HG02885 (cell line): ENCODE data around the gene SERPINA5.

ENCODE experiments used
- ATAC-seq: cut with Tn5 transposase; IDR thresholded peaks from one replicate; pipeline ENCODE4 v1.9.1; 2021; ENCODE audit warnings: mild to moderate bottlenecking; ENCODE audit not compliant: unreplicated experiment, poor library complexity

The SERPINA5 gene

DNA sequence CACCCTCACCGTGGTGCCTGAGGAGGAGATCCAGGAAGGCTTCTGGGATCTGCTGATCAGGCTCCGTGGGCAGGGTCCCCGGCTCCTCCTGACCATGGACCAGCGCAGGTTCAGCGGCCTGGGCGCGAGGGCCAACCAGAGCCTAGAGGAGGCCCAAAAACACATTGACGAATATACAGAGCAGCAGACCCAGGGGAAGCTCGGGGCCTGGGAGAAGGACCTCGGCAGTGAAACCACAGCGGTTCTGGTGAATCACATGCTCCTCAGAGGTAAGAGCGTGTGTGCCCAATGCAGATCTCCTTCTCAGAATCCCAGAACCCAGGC lies 60.4 kb downstream of the SERPINA5 start:
- no peak for ATAC-seq
